ENCODE data around the gene TRIM75.
"Not testable (repeated sequence)": the region's sequence is repeated elsewhere in the genome, so short reads cannot be mapped to it uniquely, and the experiment has no call there.

TRIM75 gene

GRCh38 chr4:165052627-165053026 lies 1.0 kb upstream of the TRIM75 start:
- Mint-ChIP-seq H3K4me1 (no peaks in the 10 kb centered on the region), H3K4me3 (no peak overlapping the region), H3K27me3 (no peaks in the 10 kb centered on the region), H3K9me3 (no peaks in the 10 kb centered on the region), H3K36me3 (no peaks in the 10 kb centered on the region), H3K27ac (no peak overlapping the region)
- no peak for ATAC-seq

- no peaks in the 10 kb centered on the region for H3K4me1 Mint-ChIP-seq
- no peaks in the 10 kb centered on the region for H3K27me3 Mint-ChIP-seq
- no peak for ATAC-seq
- H3K4me3 Mint-ChIP-seq: no peak overlapping the region
- H3K9me3 Mint-ChIP-seq: no peaks in the 10 kb centered on the region
- H3K27ac Mint-ChIP-seq: no peak overlapping the region
- H3K36me3 Mint-ChIP-seq: no peaks in the 10 kb centered on the region
Observed at GRCh38 chr4:165055601-165056000, 1.9 kb downstream of the TRIM75 start.

GRCh38 chr4:165058666-165059065 lies 5.0 kb downstream of the TRIM75 start:
- ATAC-seq: no peak
- no peak overlapping the region for H3K4me3 Mint-ChIP-seq
- H3K27me3 Mint-ChIP-seq: no peaks in the 10 kb centered on the region
- H3K4me1 Mint-ChIP-seq: no peaks in the 10 kb centered on the region
- H3K27ac Mint-ChIP-seq: no peak overlapping the region
- no peaks in the 10 kb centered on the region for H3K9me3 Mint-ChIP-seq
- H3K36me3 Mint-ChIP-seq: no peaks in the 10 kb centered on the region

GRCh38 chr4:165059386-165059785 lies 5.7 kb downstream of the TRIM75 start:
- Mint-ChIP-seq H3K27me3 (no peaks in the 10 kb centered on the region), H3K4me1 (no peaks in the 10 kb centered on the region), H3K9me3 (no peaks in the 10 kb centered on the region), H3K36me3 (no peaks in the 10 kb centered on the region), H3K27ac (no peak overlapping the region), H3K4me3 (no peak overlapping the region)
- ATAC-seq: no peak

GRCh38 chr4:165060938-165061337 lies 7.3 kb downstream of the TRIM75 start:
- H3K36me3 Mint-ChIP-seq: peaks cover 5% of the 10 kb centered on the region
- H3K27ac Mint-ChIP-seq: no peak overlapping the region
- no peaks in the 10 kb centered on the region for H3K9me3 Mint-ChIP-seq
- no peak for ATAC-seq
- H3K4me1 Mint-ChIP-seq: no peaks in the 10 kb centered on the region
- no peaks in the 10 kb centered on the region for H3K27me3 Mint-ChIP-seq
- H3K4me3 Mint-ChIP-seq: no peak overlapping the region

GRCh38 chr4:165070560-165070959 lies 16.9 kb downstream of the TRIM75 start:
- H3K4me1 Mint-ChIP-seq: no peaks in the 10 kb centered on the region
- H3K36me3 Mint-ChIP-seq: peaks cover 15% of the 10 kb centered on the region
- no peaks in the 10 kb centered on the region for H3K9me3 Mint-ChIP-seq
- no peak overlapping the region for H3K27ac Mint-ChIP-seq
- H3K27me3 Mint-ChIP-seq: no peaks in the 10 kb centered on the region
- no peak overlapping the region for H3K4me3 Mint-ChIP-seq
- ATAC-seq: no peak

GRCh38 chr4:165073346-165073745 lies 19.7 kb downstream of the TRIM75 start:
- H3K9me3 Mint-ChIP-seq, H3K4me3 Mint-ChIP-seq, H3K27me3 Mint-ChIP-seq, ATAC-seq, H3K4me1 Mint-ChIP-seq, H3K27ac Mint-ChIP-seq: not testable (repeated sequence)
- peaks cover 36% of the 10 kb centered on the region for H3K36me3 Mint-ChIP-seq

GRCh38 chr4:165077034-165077578 lies 23.4 kb downstream of the TRIM75 start:
- H3K4me3 Mint-ChIP-seq: no peak overlapping the region
- ATAC-seq: no peak
- no peaks in the 10 kb centered on the region for H3K27me3 Mint-ChIP-seq
- H3K27ac Mint-ChIP-seq: no peak overlapping the region
- peaks cover 44% of the 10 kb centered on the region for H3K36me3 Mint-ChIP-seq
- no peaks in the 10 kb centered on the region for H3K9me3 Mint-ChIP-seq
- no peaks in the 10 kb centered on the region for H3K4me1 Mint-ChIP-seq

GRCh38 chr4:165079476-165079875 lies 25.8 kb downstream of the TRIM75 start:
- Mint-ChIP-seq H3K4me3 (no peak overlapping the region), H3K27ac (no peak overlapping the region), H3K4me1 (no peaks in the 10 kb centered on the region), H3K36me3 (peaks cover 43% of the 10 kb centered on the region), H3K27me3 (no peaks in the 10 kb centered on the region), H3K9me3 (no peaks in the 10 kb centered on the region)
- no peak for ATAC-seq

GRCh38 chr4:165084787-165085186 lies 31.1 kb downstream of the TRIM75 start:
- not testable (repeated sequence) for ATAC-seq, H3K4me3 Mint-ChIP-seq, H3K27ac Mint-ChIP-seq, H3K9me3 Mint-ChIP-seq, H3K27me3 Mint-ChIP-seq, H3K4me1 Mint-ChIP-seq
- peaks cover 42% of the 10 kb centered on the region for H3K36me3 Mint-ChIP-seq

GRCh38 chr4:165085946-165086345 lies 32.3 kb downstream of the TRIM75 start:
- Mint-ChIP-seq H3K4me3 (no peak overlapping the region), H3K36me3 (peaks cover 45% of the 10 kb centered on the region), H3K27me3 (no peaks in the 10 kb centered on the region), H3K9me3 (no peaks in the 10 kb centered on the region), H3K27ac (no peak overlapping the region), H3K4me1 (no peaks in the 10 kb centered on the region)
- no peak for ATAC-seq

GRCh38 chr4:165088366-165088765 lies 34.7 kb downstream of the TRIM75 start:
- no peaks in the 10 kb centered on the region for H3K4me1 Mint-ChIP-seq
- peaks cover 60% of the 10 kb centered on the region for H3K36me3 Mint-ChIP-seq
- no peaks in the 10 kb centered on the region for H3K9me3 Mint-ChIP-seq
- H3K27ac Mint-ChIP-seq: no peak overlapping the region
- no peak overlapping the region for H3K4me3 Mint-ChIP-seq
- no peaks in the 10 kb centered on the region for H3K27me3 Mint-ChIP-seq
- no peak for ATAC-seq

- H3K4me1 Mint-ChIP-seq, H3K4me3 Mint-ChIP-seq, H3K27me3 Mint-ChIP-seq, H3K9me3 Mint-ChIP-seq, H3K27ac Mint-ChIP-seq, ATAC-seq: not testable (repeated sequence)
- peaks cover 43% of the 10 kb centered on the region for H3K36me3 Mint-ChIP-seq
Observed at GRCh38 chr4:165092187-165092586, 38.5 kb downstream of the TRIM75 start.

- H3K4me1 Mint-ChIP-seq: no peaks in the 10 kb centered on the region
- no peak overlapping the region for H3K27ac Mint-ChIP-seq
- no peak for ATAC-seq
Observed at GRCh38 chr4:165094873-165095272, 41.2 kb downstream of the TRIM75 start.

GRCh38 chr4:165095291-165095690 lies 41.6 kb downstream of the TRIM75 start:
- H3K4me1 Mint-ChIP-seq: no peaks in the 10 kb centered on the region
- no peak overlapping the region for H3K4me3 Mint-ChIP-seq
- no peak for ATAC-seq
- H3K36me3 Mint-ChIP-seq: peaks cover 33% of the 10 kb centered on the region
- H3K27ac Mint-ChIP-seq: no peak overlapping the region
- H3K27me3 Mint-ChIP-seq: no peaks in the 10 kb centered on the region
- no peaks in the 10 kb centered on the region for H3K9me3 Mint-ChIP-seq

More at GRCh38 chr4:165094873-165095272, 41.2 kb downstream of the TRIM75 start:
- no peak overlapping the region for H3K4me3 Mint-ChIP-seq
- peaks cover 35% of the 10 kb centered on the region for H3K36me3 Mint-ChIP-seq
- no peaks in the 10 kb centered on the region for H3K9me3 Mint-ChIP-seq
- no peaks in the 10 kb centered on the region for H3K27me3 Mint-ChIP-seq

GRCh38 chr4:165096776-165097175 lies 43.1 kb downstream of the TRIM75 start:
- ATAC-seq: no peak
- Mint-ChIP-seq H3K4me3 (no peak overlapping the region), H3K27me3 (no peaks in the 10 kb centered on the region), H3K36me3 (peaks cover 38% of the 10 kb centered on the region), H3K9me3 (no peaks in the 10 kb centered on the region), H3K27ac (no peak overlapping the region), H3K4me1 (no peaks in the 10 kb centered on the region)

- Mint-ChIP-seq H3K4me3 (no peak overlapping the region), H3K36me3 (peaks cover 29% of the 10 kb centered on the region), H3K9me3 (no peaks in the 10 kb centered on the region), H3K27me3 (no peaks in the 10 kb centered on the region), H3K27ac (no peak overlapping the region), H3K4me1 (peaks cover 10% of the 10 kb centered on the region)
- no peak for ATAC-seq
Observed at GRCh38 chr4:165101641-165102040, 48.0 kb downstream of the TRIM75 start.
